ENCODE results near the gene ENTPD5. TPM values are rescaled to one million over a fixed set of nuclear protein-coding genes. Genes with fewer than 3 reads are reported as not detected.

ENTPD5 gene
- total and polyA plus RNA-seq, 2 donors from 2014 or later = 24.7 to 28.3 TPM

DNA sequence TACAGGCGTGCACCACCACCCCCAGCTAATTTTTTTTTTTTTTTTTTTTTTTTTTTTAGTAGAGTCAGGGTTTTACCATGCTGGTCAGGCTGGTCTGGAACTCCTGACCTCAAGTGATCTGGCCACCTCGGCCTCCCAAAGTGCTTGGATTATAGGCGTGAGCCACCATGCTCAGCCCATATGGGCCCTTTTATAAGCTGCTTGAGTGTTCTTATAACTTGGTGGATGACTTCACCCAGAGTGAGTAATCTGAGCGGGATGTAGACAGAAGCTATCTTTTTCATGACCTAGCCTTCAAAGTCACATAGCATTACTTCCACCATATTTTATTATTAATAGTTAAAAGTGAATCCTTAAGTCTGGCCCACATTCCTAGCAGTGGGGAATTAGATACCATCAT lies 16.5 kb upstream of the ENTPD5 start:
- FAIRE-seq (no peak), DNase-seq (no peak)
- Histone ChIP-seq H3K4me1 (ENCODE audit: control insufficient read depth in 2 of 3, insufficient read depth in 2 of 3, low read depth in 1 of 3, low read length in 3 of 3) (no peaks in the 10 kb centered on the region), H3K9ac (ENCODE audit: low read length in 3 of 3) (no peak overlapping the region), H3K9me3 (ENCODE audit: control insufficient read depth in 2 of 3, insufficient read depth in 1 of 3, low read length in 3 of 3) (no peaks in the 10 kb centered on the region), H3K27ac (ENCODE audit: low read depth in 2 of 2, low read length in 2 of 2) (no peak overlapping the region), H3K36me3 (ENCODE audit: control insufficient read depth in 2 of 3, insufficient read depth in 3 of 3, low read length in 3 of 3) (no peaks in the 10 kb centered on the region), H3K27me3 (ENCODE audit: control insufficient read depth, insufficient read depth, low read length) (no peaks in the 10 kb centered on the region), H3K4me3 (ENCODE audit: low read length in 3 of 3) (no peak overlapping the region)
- intact Hi-C loops (cut with DNase I) = no loop called here
- no peak for TF ChIP-seq CTCF (IDR thresholded peaks at IDR 0.05; ENCODE audit: borderline replicate concordance, extremely low read depth, insufficient read depth)

- TF ChIP-seq CTCF (IDR thresholded peaks at IDR 0.05; ENCODE audit: borderline replicate concordance, extremely low read depth, insufficient read depth) = no peak
Observed at GRCh38 chr14:74034572-74034971, 15.5 kb upstream of the ENTPD5 start.

GRCh38 chr14:74029136-74029535 lies 10.0 kb upstream of the ENTPD5 start:
- no peak for FAIRE-seq
- H3K36me3 ChIP-seq (ENCODE audit: control insufficient read depth in 2 of 3, insufficient read depth in 3 of 3, low read length in 3 of 3) = no peaks in the 10 kb centered on the region

More at GRCh38 chr14:74034572-74034971, 15.5 kb upstream of the ENTPD5 start:
- Histone ChIP-seq H3K27me3 (ENCODE audit: control insufficient read depth, insufficient read depth, low read length) (no peaks in the 10 kb centered on the region), H3K9me3 (ENCODE audit: control insufficient read depth in 2 of 3, insufficient read depth in 1 of 3, low read length in 3 of 3) (no peaks in the 10 kb centered on the region), H3K27ac (ENCODE audit: low read depth in 2 of 2, low read length in 2 of 2) (no peak overlapping the region), H3K9ac (ENCODE audit: low read length in 3 of 3) (no peak overlapping the region), H3K4me3 (ENCODE audit: low read length in 3 of 3) (no peak overlapping the region), H3K4me1 (ENCODE audit: control insufficient read depth in 2 of 3, insufficient read depth in 2 of 3, low read depth in 1 of 3, low read length in 3 of 3) (no peaks in the 10 kb centered on the region), H3K36me3 (ENCODE audit: control insufficient read depth in 2 of 3, insufficient read depth in 3 of 3, low read length in 3 of 3) (no peaks in the 10 kb centered on the region)
- DNase-seq (no peak), FAIRE-seq (no peak)
- intact Hi-C loops (cut with DNase I) = no loop called here

More at GRCh38 chr14:74029136-74029535, 10.0 kb upstream of the ENTPD5 start:
- intact Hi-C loops (cut with DNase I) = no loop called here
- Histone ChIP-seq H3K9ac (ENCODE audit: low read length in 3 of 3) (no peak overlapping the region), H3K4me1 (ENCODE audit: control insufficient read depth in 2 of 3, insufficient read depth in 2 of 3, low read depth in 1 of 3, low read length in 3 of 3) (no peaks in the 10 kb centered on the region), H3K27me3 (ENCODE audit: control insufficient read depth, insufficient read depth, low read length) (no peaks in the 10 kb centered on the region), H3K9me3 (ENCODE audit: control insufficient read depth in 2 of 3, insufficient read depth in 1 of 3, low read length in 3 of 3) (no peaks in the 10 kb centered on the region), H3K4me3 (ENCODE audit: low read length in 3 of 3) (no peak overlapping the region), H3K27ac (ENCODE audit: low read depth in 2 of 2, low read length in 2 of 2) (no peak overlapping the region)
- TF ChIP-seq CTCF (IDR thresholded peaks at IDR 0.05; ENCODE audit: borderline replicate concordance, extremely low read depth, insufficient read depth) = no peak
- no peak for DNase-seq

All from kidney (tissue), 14 donors.